ENCODE data around the gene FNTB.

DNA sequence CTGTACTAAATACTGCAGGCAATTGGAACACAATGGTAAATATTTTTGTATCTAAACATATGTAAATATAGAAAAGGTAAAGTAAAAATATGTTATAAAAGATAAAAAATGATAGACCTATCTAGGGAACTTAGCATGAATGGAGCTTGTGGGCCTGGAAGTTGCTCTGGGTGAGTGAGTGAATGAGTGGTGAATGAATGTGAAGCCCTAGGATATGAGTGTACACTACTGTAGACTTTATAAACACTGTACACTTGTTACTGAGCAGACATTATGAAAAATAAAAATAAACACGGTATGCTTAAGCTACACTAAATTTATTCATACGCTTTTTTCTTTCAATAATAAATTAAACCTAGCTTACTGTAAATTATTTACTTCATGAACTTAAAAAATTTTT lies 7.8 kb downstream of the FNTB start:
- TF ChIP-seq POLR2A (IDR thresholded peaks at IDR 0.05), result no peak
- TF ChIP-seq, protein P1, sequence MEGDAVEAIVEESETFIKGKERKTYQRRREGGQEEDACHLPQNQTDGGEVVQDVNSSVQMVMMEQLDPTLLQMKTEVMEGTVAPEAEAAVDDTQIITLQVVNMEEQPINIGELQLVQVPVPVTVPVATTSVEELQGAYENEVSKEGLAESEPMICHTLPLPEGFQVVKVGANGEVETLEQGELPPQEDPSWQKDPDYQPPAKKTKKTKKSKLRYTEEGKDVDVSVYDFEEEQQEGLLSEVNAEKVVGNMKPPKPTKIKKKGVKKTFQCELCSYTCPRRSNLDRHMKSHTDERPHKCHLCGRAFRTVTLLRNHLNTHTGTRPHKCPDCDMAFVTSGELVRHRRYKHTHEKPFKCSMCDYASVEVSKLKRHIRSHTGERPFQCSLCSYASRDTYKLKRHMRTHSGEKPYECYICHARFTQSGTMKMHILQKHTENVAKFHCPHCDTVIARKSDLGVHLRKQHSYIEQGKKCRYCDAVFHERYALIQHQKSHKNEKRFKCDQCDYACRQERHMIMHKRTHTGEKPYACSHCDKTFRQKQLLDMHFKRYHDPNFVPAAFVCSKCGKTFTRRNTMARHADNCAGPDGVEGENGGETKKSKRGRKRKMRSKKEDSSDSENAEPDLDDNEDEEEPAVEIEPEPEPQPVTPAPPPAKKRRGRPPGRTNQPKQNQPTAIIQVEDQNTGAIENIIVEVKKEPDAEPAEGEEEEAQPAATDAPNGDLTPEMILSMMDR (IDR thresholded peaks at IDR 0.05), result no peak
